HG02938 (cell line): ENCODE results near the gene ANKRD24.
"Not testable (repeated sequence)": the region's sequence is repeated elsewhere in the genome, so short reads cannot be mapped to it uniquely, and the experiment has no call there.

Source experiments
- ATAC-seq: cut with Tn5 transposase; IDR thresholded peaks from one replicate; pipeline ENCODE4 v1.9.1; 2021; ENCODE audit warnings: mild to moderate bottlenecking, moderate library complexity; ENCODE audit not compliant: unreplicated experiment

The ANKRD24 gene

DNA sequence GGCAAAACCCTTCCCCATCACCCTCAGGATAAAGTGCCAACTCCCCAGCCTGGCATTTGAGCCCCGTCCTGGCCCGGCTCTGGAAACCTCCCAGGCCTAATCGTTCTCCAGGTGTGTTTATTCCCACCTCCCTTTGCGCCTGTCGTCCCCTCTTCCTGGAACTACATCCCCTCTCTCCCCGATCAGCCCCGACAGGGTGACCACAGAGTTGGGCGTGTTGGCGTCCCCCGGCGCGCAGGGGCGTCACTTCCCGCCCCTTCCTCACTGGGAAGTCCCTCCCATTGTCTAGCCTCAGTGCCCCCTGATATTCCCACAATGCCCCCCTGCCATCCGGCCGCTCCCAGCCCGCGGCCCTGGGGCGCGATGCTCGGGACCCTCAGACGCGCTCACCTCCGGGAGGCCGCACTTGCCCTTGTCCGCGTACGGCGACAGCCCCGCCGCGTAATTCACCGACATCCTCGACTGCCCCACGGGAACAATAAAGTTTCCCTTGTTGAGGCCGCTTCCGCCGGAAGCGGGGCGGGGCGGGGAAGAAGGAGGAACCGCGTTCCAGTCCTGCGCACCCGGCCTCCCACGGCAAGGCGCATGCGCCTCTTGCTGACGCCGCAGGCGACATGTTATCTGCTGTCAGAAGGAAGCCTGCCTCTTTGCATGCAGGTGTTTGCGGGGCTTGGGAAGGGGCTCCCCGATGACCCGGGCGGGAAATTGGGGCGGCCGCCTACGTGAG, at the start of gene ANKRD24, which contains the start of gene SIRT6:
Gene ANKRD24, plus strand, starts transcription at position 606 of the 727 bp plus-strand sequence. CDS start 3,737 bp downstream, outside the sequence.
Gene SIRT6, minus strand, starts transcription at position 480 of the 727 bp plus-strand sequence. Its CDS starts 24 bp downstream, at position 456.
- peak; percentile 70 for ATAC-seq

DNA sequence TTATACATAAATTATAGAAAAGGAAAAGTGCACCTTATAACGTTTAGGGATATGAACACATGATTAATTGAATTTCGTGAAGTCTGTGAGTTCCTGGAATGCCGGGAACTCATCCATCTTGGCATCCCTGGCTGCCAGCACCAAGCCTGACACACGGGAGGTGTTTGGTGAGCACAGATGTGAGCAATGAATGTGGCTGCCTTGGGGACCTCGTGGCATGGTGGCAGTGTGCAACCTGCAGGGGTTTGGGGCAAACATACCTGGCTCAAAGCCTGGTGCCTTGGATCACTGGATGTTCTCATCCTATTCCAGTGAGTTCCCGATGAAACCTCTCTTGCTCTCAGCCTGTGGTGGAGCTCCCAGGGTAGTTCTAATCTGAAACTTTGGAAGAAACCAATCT, 48.1 kb upstream of the ANKRD24 start:
- ATAC-seq = no peak

DNA sequence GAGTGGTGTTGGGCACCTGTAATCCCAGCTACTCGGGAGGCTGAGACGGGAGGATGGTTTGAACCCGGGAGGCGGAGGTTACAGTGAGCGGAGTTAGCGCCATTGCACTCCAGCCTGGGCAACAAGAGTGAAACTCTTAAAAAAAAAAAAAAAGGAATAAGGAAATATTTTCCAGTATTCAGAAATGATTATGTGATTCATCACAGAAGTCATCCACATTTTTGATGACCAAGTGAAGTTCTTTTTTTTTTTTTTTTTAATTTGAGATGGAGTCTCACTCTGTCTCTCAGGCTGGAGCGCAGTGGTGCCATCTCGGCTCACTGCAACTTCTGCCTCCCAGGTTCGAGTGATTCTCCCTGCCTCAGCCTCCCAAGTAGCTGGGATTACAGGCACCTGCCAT, 47.1 kb upstream of the ANKRD24 start:
- ATAC-seq = not testable (repeated sequence)

DNA sequence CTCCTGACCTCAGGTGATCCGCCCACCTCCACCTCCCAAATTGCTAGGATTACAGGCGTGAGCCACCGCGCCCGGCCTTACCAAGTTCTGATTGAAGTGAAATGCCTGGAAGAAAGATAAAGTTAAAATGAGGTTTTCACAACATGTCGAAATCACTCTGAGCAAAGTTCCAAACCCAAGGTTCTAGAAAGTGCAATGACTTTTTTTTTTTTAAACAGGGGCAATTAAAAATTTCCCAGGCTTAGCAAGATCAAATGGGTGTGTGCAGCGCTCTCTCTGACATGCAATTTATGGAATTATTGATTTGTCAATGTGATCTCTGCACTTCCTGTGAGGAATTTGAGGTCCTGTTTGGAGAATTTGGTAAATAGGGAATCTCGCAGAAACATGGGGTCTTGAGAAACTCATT, 45.8 kb upstream of the ANKRD24 start:
- ATAC-seq = no peak

DNA sequence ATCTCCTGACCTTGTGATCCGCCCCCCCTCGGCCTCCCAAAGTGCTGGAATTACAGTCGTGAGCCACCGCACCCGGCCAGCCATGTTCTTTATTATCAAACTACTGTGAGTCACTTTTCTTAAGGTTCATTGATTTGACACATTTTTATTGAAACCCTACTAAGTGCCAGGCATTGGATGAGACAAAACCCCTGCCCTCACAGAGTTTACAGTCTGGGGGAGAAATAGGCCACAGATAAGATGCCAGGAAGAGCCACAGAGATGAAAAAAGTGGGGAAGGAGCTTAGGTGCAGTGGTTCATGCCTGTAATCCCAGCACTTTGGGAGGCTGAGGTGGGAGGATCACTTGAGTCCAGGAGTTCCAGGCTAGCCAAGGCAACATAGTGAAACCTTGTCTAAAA, 44.0 kb upstream of the ANKRD24 start:
- ATAC-seq = no peak

DNA sequence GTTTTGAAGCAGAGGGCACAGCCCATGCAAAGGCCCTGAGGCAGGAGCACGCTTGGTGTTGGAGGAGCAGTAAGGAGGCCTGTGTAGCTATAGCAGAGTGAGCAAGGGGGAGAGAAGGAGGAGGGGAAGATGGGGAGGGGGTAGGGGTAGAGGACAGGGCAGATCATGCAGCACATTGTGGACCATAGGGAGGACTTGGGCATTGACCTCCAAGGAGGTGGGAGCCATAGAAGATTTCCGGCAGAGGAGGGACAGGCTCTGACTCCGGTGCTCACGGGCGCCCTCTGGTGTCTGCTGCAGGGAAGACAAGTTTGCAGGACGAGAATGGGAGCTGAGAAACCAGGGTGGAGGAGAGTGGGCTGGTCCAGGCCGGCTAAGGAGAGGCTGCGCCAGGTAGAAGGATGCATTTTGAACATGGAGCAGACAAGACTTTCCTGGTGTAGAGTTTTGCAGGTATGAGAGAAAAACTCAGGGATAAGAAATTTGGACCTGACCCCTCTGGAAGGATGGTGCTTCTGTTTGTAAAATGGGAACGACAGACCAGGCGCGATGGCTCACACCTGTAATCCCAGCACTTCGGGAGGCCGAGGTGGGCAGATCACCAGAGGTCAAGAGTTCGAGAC, 42.8 kb upstream of the ANKRD24 start:
- no peak for ATAC-seq

DNA sequence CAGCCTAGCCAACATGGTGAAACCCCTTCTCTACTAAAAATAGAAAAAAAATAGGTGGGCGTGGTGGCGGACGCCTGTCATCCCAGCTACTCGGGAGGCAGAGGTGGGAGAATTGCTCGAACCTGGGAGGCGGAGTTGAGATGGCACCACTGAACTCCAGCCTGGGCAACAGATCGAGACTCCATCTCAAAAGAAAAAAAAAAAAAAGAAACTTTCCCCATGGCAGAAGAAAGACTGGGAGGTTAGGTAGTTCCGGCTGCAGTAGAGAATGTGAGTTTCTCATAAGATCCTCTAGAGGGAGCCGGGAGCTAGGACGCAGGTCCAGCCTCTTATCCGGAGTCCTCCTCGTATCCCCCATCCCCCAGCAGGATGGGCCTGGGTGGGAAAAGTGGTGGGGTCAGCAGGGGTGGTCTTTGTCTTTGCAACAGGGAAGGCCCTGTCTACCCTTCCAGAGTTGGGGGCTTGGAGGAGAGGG, 42.2 kb upstream of the ANKRD24 start:
- ATAC-seq = no peak

DNA sequence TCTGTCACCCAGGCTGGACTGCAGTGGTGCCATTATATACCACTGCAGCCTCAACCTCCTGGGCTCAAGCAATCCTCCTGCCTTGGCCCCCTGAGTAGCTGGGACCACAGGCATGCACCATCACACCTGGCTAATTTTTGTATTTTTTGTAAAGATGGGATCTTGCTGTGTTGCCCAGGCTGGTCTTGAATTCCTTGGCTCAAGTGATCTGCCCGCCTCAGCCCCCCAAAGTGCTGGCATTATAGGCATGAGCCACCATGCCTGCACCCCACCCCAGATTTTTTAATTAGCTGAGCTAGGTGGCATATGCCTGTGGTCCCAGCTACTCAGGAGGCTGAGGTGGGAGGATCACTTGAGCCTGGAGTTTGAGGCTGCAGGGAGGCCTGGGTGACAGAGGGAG, 39.6 kb upstream of the ANKRD24 start:
- ATAC-seq = not testable (repeated sequence)

DNA sequence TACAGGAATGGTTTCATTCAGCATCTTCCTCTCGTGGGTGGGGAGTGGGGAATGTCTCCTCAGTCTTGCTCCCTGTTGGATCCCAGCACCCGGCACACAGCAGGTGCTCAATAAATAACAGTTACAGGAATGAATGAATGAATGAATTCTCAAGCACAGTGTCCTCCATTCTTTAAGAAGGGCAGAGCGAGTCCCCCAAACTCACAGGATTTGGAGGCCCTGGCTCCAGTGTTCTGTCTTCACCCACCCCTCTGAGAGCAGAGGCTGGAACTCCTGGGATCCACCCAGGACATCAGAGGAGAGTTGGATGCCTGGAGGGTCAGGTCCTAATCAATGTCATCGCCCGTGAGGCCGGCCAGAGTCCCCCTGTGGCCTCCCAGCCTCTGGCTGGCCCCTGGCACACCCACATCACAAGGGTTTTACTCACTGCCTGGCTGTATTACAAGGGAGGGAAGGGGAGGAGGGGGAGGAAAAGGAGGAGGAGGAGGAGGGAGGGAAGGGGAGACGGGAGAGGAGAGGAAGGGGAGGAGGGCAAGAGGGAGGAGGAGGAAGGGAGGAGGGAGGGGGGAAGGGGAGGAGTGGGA, 37.7 kb upstream of the ANKRD24 start:
- no peak for ATAC-seq

DNA sequence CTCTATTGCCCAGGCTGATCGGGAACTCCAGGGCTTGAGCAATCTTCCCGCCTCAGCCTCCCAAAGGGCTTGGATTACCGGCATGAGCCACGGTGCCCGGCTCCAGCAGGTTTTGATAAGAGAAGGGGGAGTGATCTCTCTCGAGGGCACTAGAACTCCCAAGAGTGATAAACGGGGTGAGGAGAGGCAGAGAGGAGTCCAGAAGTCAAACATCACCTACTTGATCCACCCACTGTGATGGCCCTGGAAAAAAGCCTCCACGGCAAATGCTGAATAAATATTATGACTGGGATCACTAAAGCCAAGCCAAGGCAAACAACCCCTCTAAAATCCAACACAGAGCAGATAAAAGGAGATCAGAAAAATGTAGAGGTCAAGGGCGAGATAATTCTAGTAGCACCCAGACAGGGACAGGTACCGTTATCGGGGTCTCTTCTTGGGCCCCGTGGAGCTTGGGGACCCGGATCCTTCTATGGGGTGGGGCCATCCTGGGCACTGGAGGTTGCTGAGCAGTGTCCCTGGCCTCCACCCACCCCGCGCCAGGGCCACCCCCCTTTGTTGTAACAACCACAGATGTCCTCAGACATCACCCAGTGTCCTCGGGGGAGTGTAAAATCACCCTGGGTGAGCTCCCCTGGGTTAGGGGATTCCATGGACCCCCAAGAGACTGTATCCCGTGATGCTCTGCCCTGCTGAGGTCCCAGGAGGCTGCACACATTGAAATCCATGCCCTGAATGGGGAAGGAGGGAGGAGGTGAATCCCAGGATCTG, 32.8 kb upstream of the ANKRD24 start:
- ATAC-seq = no peak

DNA sequence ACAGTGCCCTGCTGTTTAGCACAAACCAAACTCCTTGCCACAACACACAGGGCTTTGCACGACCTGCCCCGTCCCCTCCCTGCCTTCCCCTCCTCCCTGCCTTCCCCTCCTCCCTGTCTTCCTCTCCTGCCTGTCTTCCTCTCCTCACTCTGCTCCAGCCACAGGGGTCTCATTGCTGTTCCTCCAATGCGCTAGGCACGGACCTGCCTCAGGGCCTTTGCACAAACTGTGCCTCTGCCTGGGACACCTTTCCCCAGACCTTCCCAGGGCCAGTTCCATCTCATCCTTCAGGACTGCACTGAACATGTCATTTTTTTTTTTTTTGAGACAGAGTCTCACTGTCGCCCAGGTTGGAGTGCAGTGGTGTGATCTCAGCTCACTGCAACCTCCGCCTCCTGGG, 30.9 kb upstream of the ANKRD24 start:
- no peak for ATAC-seq

DNA sequence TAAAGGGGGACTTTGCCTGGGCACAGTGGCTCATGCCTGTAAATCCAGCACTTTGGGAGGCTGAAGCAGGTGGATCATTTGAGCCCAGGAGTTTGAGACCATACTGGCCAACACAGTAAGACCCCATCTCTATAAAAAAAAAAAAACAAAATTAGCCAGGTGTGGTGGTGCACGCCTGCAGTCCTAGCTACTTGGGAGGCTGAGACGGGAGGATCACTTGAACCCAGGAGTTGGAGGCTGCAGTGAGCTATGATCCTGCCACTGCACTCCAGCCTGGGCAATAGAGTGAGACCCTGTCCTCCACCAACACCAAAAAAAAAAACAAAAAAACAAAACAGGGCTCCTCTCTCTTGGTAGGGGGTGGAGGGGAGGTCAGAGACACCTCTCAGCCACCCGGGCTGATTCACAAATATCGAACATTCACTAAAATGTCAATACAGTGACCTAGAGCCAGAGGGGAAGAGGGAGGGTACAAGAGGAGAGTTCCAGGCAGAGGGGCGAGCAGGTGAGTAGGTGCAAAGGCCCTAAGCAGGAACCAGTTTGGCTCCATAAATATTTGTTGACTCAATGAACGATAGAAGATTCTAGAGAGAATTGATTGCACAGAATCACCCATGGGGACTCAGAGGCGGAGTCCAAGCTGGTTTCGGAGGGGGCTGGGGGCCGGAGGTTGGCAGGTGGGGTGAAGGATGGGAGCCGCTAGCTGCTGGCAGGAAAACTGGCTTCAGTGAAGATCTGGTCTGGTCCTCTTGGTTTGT, 30.1 kb upstream of the ANKRD24 start:
- no peak for ATAC-seq

DNA sequence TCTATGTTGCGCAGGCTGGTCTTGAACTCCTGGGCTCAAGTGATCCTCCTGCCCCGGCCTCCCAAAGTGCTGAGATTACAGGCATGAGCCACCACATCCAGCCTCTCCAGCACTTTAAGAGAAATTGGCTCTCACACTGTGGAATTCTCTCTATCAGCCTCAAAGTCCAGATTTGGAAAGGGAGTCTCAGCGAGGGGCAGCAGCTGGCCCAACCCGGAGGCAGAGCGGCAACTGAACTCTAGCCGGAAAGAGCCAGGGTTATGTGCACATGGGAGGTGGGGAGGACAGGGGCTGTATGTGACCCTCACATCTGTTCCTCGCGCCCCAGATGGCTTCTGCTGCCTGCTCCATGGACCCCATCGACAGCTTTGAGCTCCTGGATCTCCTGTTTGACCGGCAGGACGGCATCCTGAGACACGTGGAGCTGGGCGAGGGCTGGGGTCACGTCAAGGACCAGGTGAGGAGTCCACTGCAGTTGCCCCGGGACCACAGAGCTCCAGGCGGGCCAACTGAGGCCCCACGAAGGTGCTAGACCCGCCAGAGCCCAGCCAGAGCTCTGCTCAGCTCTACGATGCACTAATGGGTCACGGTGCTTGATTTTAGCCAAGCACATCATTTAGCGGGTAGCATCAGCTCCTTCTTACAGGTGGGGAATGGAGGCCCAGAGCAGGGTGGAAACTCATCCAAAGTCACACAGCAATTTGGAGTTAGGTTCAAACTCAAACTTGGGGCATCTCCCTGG, 27.7 kb upstream of the ANKRD24 start:
- ATAC-seq = no peak

DNA sequence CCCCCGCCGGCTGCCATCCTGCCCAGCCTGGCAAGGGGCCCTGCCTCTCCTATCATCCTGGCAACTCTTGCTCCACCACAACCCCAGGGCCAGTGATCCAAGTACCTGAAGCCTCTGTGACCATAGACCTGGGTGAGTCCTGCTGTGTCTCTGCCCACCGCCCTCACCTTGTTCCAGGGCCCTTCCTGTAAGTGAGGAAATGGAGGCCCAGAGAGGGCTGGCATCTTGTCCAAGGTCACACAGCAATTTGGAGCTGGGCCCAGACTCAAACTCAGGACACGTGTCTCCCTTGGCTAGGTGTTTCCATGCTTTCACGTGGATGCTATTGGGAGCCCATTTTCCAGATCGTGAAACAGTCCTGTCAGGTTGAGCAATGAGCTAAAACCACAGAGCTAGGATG, 25.3 kb upstream of the ANKRD24 start:
- no peak for ATAC-seq

DNA sequence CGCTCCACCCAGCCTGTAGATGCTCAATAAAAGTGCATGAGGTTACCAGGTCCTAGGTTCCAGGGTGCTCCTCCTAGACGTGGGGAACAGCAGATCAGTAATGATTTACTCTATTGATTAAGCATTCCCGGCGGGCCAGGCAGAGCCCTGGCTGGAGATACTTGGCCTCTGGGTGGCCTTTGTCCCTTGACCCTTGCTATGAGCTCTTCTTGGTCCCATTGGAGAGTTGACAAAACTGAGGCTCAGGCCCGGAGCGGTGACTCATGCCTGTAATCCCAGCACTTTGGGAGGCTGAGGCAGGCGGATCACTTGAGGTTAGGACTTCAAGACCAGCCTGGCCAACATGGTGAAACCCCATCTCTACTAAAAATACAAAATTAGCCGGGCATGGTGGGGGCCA, 24.5 kb upstream of the ANKRD24 start:
- not testable (repeated sequence) for ATAC-seq

DNA sequence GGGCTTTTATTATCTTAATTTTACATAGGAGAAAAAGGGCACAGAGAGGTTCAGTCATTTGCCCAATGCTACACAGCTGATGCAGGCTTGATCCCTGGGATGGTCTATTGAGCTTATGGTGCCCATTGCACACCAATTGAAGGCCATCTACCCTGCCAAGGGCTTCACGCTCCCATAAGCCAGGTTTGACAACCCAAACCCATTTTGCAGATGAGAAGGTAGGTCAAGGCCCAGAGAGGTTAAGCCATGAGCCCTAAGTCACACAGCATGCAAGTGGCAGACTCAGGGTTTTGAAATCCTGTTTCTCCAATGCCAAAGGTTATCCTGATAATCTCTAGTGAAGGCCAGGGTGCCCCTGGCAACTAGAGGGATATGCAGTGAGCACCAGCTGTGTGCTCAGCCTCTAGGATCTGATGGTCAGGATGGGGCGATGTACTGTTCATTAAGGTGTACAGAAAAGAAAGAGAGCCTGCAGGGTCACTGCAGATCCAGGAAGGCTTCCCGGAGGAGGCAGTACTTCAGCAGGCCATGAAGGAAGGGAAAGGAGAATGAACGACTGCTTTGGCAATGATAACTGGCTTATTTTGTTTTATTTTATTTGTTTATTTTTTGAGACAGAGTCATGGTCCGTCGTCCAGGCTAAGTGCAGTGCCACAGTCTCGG, 20.9 kb upstream of the ANKRD24 start:
- no peak for ATAC-seq

DNA sequence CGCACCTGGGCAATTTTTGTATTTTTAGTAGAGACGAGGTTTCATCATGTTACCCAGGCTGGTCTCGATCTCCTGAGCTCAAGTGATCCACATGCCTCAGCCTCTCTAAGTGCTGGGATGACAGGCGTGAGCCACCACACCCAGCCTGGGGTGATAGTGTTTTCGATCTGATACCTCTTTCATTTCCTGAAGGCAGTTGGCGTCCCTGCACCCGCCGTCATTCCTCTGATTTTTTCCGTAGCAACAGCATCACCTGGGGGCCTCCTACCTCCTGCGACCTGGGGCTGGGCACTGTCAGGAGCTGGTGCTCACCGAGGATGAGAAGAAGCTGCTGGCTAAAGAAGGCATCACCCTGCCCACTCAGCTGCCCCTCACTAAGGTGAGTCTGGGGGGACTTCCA, 18.2 kb upstream of the ANKRD24 start:
- ATAC-seq = no peak

DNA sequence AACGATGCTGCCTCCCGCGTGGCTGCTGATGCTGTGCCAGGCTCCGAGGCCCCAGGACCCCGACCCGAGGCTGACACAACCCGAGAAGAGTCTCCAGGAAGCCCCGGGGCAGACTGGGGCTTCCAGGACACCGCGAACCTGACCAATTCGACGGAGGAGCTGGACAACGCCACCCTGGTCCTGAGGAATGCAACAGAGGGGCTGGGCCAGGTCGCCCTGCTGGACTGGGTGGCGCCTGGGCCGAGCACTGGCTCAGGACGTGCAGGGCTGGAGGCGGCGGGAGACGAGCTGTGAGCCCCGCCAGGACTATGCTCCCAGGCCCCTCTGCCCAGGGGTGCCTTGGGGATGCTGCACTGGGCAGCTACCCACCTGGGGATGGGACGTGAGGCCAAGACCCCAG, 10.8 kb upstream of the ANKRD24 start:
- no peak for ATAC-seq

DNA sequence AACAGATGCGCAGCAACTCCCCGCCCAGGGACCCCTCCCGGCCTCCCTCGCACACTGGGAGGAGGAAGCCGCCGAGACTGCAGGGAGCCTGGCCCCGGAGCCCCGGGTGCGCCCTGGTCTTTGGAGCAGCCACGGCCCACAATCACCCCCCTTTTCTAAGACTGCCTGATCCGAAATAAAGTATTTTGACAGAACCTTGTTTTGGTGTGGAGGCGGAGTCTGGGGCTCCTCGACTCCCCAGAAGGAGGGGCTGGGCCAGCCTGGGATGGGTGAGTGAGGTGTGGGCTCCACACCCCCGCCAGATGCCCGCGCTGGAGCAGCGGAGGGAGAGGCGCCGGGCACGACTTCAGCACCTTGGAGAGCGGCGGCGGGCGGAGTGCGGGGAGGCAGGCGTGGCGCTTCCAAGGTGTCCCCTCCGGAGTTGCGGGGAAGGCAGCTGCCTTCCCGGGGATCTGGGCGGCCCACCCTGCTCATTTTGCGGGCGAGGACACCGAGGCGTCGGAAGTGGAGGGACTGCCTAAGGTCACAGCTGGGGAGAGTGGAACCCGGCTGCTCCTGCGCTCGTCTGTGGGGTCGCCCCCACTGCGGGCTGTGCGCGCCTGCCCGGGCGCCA, 9.5 kb upstream of the ANKRD24 start:
- no peak for ATAC-seq
